Gastrocnemius medialis (tissue), 4 donors: ENCODE results near the gene NOX3. TPM values are rescaled to one million over a fixed set of nuclear protein-coding genes. Genes with fewer than 3 reads are reported as not detected.

Source experiments
- ATAC-seq, 2 donors: fragments of 150-250 bp; one replicate each; pipeline ENCODE4 v1.9.1; 2016
- DNase-seq, 2 donors: peaks; one replicate each; pipeline ENCODE4 v3.0.0-alpha.2; 2019
- H3K27ac ChIP-seq, 4 donors: fragments of 200-600 bp; sonication (generic); 1 replicate in 1 of 4; 2 replicates in 3 of 4; pipeline ENCODE4 v1.5.1; 2016 to 2018; ENCODE audit warnings: mild to moderate bottlenecking in 2 of 4, moderate library complexity in 1 of 4
- H3K27me3 ChIP-seq, 3 donors: fragments of 200-600 bp; sonication (generic) in 2 of 3; 1 replicate in 1 of 3; 2 replicates in 2 of 3; pipeline versions ENCODE4 v1.5.1 to v1.6.0; 2016 to 2019; ENCODE audit warnings: mild to moderate bottlenecking in 1 of 3, moderate library complexity in 1 of 3
- H3K36me3 ChIP-seq, 2 donors: fragments of 200-600 bp; sonication (generic) in 1 of 2; one replicate each; pipeline ENCODE4 v1.5.1; 2017 to 2018
- H3K4me1 ChIP-seq, 2 donors: fragments of 200-600 bp; sonication (generic) in 1 of 2; one replicate each; pipeline ENCODE4 v1.5.1; 2016 to 2017; ENCODE audit warnings: mild to moderate bottlenecking in 2 of 2
- H3K4me3 ChIP-seq, 4 donors: fragments of 200-600 bp; sonication (generic) in 3 of 4; 1 replicate in 1 of 4; 2 replicates in 3 of 4; pipeline ENCODE4 v1.5.1; 2016 to 2019; ENCODE audit warnings: mild to moderate bottlenecking in 2 of 4
- H3K9me3 ChIP-seq, 3 donors: fragments of 200-600 bp; sonication (generic) in 2 of 3; 1 replicate in 1 of 3; 2 replicates in 2 of 3; pipeline ENCODE4 v1.5.1; 2016 to 2019
- POLR2A ChIP-seq, 2 donors: fragments of 450-650 bp; IDR thresholded peaks; one replicate each; pipeline ENCODE4 v1.6.1; 2017; ENCODE audit warnings: antibody characterized with exemption in 2 of 2, mild to moderate bottlenecking in 2 of 2, moderate library complexity in 2 of 2
- in situ Hi-C, 4 donors: fragments of 200-750 bp; cut with MboI; loops; one replicate each; pipeline versions ENCODE4 v1.15.0 to v1.8.0; 2017; ENCODE audit warnings: low sequenced_read_pairs in 4 of 4
- intact Hi-C: fragments of 100-400 bp; cut with DNase I; formaldehyde crosslinking; loops from one replicate; pipeline ENCODE4 v1.15.1; 2023; ENCODE audit warnings: low total_unique reads
- total RNA-seq, 4 donors: library from RNA; depleted of rRNA; stranded (reverse); fragments of >200 nt; gene quantifications; one replicate each; pipeline versions ENCODE4 v1.1.0 to v1.2.3, GENCODE V29; 2016
- TF ChIP-seq, protein P1 (sequence below), 5 experiments: fragments of 450-650 bp in 3 of 5; fragments of 200-600 bp in 2 of 5; sonication (generic) in 2 of 5; IDR thresholded peaks in 4 of 5; conservative IDR thresholded peaks in 1 of 5; 1 replicate in 4 of 5; 2 replicates in 1 of 5; pipeline ENCODE4 v1.5.1; 2016 to 2019; ENCODE audit warnings: antibody characterized with exemption in 5 of 5, mild to moderate bottlenecking in 3 of 5, moderate library complexity in 3 of 5

The NOX3 gene
- total RNA-seq, 4 donors from 2014 or later: not detected

DNA sequence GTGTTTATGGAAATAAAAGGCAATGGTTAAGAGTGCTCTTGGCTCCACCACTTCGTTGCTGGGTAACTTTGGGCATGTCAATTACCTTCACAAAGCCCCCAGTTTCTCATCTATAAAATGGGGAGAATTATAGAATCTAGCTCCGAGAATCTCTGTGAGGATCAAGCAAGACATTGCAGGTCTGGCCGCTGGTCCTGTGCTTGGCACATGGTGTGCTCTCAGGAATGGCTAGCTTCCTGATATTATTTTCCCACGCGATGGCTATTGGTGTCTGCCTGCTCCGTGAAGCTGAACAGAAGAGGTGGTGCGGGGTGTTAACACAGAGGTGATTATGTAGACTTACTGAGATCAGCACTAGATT lies 57.0 kb downstream of the NOX3 start:
- in situ Hi-C loops: no loop called here
- no peaks in the 10 kb centered on the region for H3K9me3 ChIP-seq
- DNase-seq (no peak), ATAC-seq (no peak)
- H3K4me3 ChIP-seq: no peak overlapping the region
- intact Hi-C loops: no loop called here
- no peaks in the 10 kb centered on the region for H3K27me3 ChIP-seq
- no peaks in the 10 kb centered on the region for H3K36me3 ChIP-seq
- H3K27ac ChIP-seq: no peak overlapping the region
- H3K4me1 ChIP-seq: no peaks in the 10 kb centered on the region
- TF ChIP-seq, protein P1, sequence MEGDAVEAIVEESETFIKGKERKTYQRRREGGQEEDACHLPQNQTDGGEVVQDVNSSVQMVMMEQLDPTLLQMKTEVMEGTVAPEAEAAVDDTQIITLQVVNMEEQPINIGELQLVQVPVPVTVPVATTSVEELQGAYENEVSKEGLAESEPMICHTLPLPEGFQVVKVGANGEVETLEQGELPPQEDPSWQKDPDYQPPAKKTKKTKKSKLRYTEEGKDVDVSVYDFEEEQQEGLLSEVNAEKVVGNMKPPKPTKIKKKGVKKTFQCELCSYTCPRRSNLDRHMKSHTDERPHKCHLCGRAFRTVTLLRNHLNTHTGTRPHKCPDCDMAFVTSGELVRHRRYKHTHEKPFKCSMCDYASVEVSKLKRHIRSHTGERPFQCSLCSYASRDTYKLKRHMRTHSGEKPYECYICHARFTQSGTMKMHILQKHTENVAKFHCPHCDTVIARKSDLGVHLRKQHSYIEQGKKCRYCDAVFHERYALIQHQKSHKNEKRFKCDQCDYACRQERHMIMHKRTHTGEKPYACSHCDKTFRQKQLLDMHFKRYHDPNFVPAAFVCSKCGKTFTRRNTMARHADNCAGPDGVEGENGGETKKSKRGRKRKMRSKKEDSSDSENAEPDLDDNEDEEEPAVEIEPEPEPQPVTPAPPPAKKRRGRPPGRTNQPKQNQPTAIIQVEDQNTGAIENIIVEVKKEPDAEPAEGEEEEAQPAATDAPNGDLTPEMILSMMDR (IDR thresholded peaks at IDR 0.05 in 4 of 5, conservative IDR thresholded peaks at IDR 0.05 in 1 of 5): no peak
- TF ChIP-seq POLR2A (IDR thresholded peaks at IDR 0.05): no peak

DNA sequence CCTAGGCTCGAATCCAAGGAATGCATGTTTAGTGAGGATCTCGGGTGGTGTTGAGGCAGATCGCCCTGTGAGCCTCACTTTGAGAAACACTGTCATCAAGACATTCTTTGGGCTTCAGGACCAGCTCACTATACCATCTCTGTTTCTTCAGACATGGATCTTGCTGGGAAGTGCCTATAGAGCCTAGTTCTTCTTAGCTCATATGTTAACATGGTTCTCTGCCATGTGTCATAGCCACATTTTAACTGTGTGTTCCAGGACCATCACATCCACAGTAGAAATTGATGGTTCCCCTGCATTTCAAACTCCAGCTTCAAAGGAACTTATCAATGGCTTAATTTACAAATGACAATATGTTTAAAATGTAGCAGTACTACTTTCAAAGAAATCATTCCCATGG lies 57.4 kb downstream of the NOX3 start:
- no peaks in the 10 kb centered on the region for H3K27me3 ChIP-seq
- H3K36me3 ChIP-seq: no peaks in the 10 kb centered on the region
- no peak for TF ChIP-seq POLR2A (IDR thresholded peaks at IDR 0.05)
- TF ChIP-seq, protein P1 (IDR thresholded peaks at IDR 0.05 in 4 of 5, conservative IDR thresholded peaks at IDR 0.05 in 1 of 5): no peak
- H3K9me3 ChIP-seq: no peaks in the 10 kb centered on the region
- no peak overlapping the region for H3K27ac ChIP-seq
- no peak for ATAC-seq
- H3K4me1 ChIP-seq: no peaks in the 10 kb centered on the region
- intact Hi-C loops: no loop called here
- no peak overlapping the region for H3K4me3 ChIP-seq
- in situ Hi-C loops: no loop called here
- DNase-seq: no peak

DNA sequence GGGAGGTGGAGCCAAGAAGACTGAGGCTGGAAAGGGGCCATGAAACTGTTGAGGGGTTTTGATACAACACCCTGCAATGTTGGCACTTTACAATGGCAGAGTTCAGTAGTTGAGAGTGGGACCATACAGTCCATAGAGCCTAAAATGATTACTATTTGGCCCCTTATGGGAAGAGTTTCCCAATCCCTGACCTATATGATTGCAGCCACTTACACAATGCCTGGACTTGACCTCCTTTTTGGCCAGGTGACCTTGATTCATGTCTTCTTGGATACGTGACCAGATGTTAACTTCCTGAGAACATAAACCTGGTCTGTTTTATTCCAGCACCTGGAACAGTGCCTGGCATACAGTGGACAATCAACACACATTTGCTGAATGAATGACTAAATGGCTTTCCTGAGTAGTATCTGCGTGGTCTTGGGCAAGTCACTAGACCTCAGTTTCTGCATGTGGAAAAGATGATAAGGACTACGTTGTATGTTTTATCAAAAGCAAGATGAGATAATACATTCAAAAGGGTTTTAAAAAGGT lies 58.4 kb downstream of the NOX3 start:
- H3K4me3 ChIP-seq: no peak overlapping the region
- ATAC-seq: no peak
- H3K27ac ChIP-seq: no peak overlapping the region
- H3K27me3 ChIP-seq: no peaks in the 10 kb centered on the region
- intact Hi-C loops: no loop called here
- DNase-seq: no peak
- no peaks in the 10 kb centered on the region for H3K36me3 ChIP-seq
- TF ChIP-seq, protein P1 (IDR thresholded peaks at IDR 0.05 in 4 of 5, conservative IDR thresholded peaks at IDR 0.05 in 1 of 5): no peak
- no peak for TF ChIP-seq POLR2A (IDR thresholded peaks at IDR 0.05)
- in situ Hi-C loops: no loop called here
- H3K9me3 ChIP-seq: no peaks in the 10 kb centered on the region
- H3K4me1 ChIP-seq: no peaks in the 10 kb centered on the region

DNA sequence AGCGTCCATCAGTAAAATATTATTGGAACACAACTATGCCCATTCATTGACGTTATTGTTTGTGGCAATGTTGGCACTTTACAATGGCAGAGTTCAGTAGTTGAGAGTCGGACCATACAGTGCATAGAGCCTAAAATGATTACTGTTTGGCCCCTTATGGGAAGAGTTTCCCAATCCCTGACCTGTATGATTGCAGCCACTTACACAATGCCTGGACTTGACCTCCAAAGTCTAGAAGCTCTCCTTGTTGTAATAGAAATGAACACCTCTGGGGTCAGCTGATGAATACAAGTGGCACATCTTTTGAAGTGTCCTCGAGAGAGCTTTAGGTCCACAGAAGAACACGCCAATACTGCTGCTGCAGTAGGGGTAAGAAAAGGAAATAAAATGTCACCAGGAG lies 59.0 kb downstream of the NOX3 start:
- Histone ChIP-seq H3K9me3 (no peaks in the 10 kb centered on the region), H3K4me3 (no peak overlapping the region), H3K27me3 (no peaks in the 10 kb centered on the region), H3K36me3 (no peaks in the 10 kb centered on the region), H3K27ac (no peak overlapping the region), H3K4me1 (no peaks in the 10 kb centered on the region)
- in situ Hi-C loops: no loop called here
- DNase-seq: no peak
- ATAC-seq: no peak
- no peak for TF ChIP-seq POLR2A (IDR thresholded peaks at IDR 0.05)
- TF ChIP-seq, protein P1 (IDR thresholded peaks at IDR 0.05 in 4 of 5, conservative IDR thresholded peaks at IDR 0.05 in 1 of 5): no peak
- intact Hi-C loops: no loop called here

DNA sequence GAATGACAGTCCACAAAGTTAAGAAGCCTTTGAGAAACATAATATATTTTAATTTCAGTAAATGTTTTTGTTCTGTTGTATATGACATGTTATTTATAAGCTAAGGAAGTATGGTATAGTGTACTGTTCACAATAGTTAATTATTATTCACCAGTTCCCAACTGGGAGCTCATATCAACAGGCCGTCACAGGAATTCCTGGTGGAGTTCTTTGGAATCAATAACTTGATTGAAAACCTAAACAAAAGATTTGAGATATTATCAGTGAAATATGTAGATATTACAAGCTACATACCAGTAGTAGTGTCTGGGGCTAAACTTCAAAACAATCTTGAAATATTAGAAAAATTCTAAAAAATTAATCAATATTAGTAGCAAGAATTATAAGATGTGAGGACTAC lies 60.3 kb downstream of the NOX3 start:
- TF ChIP-seq, protein P1 (IDR thresholded peaks at IDR 0.05 in 4 of 5, conservative IDR thresholded peaks at IDR 0.05 in 1 of 5): no peak
- no peak for TF ChIP-seq POLR2A (IDR thresholded peaks at IDR 0.05)
- Histone ChIP-seq H3K27me3 (no peaks in the 10 kb centered on the region), H3K9me3 (no peaks in the 10 kb centered on the region), H3K36me3 (no peaks in the 10 kb centered on the region), H3K27ac (no peak overlapping the region), H3K4me1 (no peaks in the 10 kb centered on the region), H3K4me3 (no peak overlapping the region)
- ATAC-seq (no peak), DNase-seq (no peak)
- in situ Hi-C loops: no loop called here
- intact Hi-C loops: no loop called here
